ENCODE data around the gene TGM3.

Gene TGM3

GRCh38 chr20:2305479-2305878 lies 9.7 kb downstream of the TGM3 start:
- no peak for DNase-seq (ENCODE audit: low read depth, low spot score)

GRCh38 chr20:2305946-2306345 lies 10.1 kb downstream of the TGM3 start:
- DNase-seq (ENCODE audit: low read depth, low spot score) = no peak

GRCh38 chr20:2307136-2307535 lies 11.3 kb downstream of the TGM3 start:
- no peak for DNase-seq (ENCODE audit: low read depth, low spot score)

- DNase-seq (ENCODE audit: low read depth, low spot score) = no peak
These were observed 15.5 kb downstream of the TGM3 start for GRCh38 chr20:2311329-2311728.

GRCh38 chr20:2312876-2313275 lies 17.1 kb downstream of the TGM3 start:
- DNase-seq (ENCODE audit: low read depth, low spot score) = no peak

GRCh38 chr20:2313316-2313715 lies 17.5 kb downstream of the TGM3 start:
- no peak for DNase-seq (ENCODE audit: low read depth, low spot score)

- no peak for DNase-seq (ENCODE audit: low read depth, low spot score)
These were observed 19.1 kb downstream of the TGM3 start for GRCh38 chr20:2314759-2315439.

- DNase-seq (ENCODE audit: low read depth, low spot score) = no peak
These were observed 19.6 kb downstream of the TGM3 start for GRCh38 chr20:2315440-2315778.

GRCh38 chr20:2316847-2317495 lies 21.2 kb downstream of the TGM3 start:
- no peak for DNase-seq (ENCODE audit: low read depth, low spot score)

GRCh38 chr20:2320813-2321658 lies 25.2 kb downstream of the TGM3 start:
- no peak for DNase-seq (ENCODE audit: low read depth, low spot score)

GRCh38 chr20:2323051-2323450 lies 27.2 kb downstream of the TGM3 start:
- DNase-seq (ENCODE audit: low read depth, low spot score) = no peak

- DNase-seq (ENCODE audit: low read depth, low spot score) = no peak
These were observed 30.2 kb downstream of the TGM3 start for GRCh38 chr20:2326046-2326445.

GRCh38 chr20:2327620-2328555 lies 32.1 kb downstream of the TGM3 start:
- DNase-seq (ENCODE audit: low read depth, low spot score) = no peak

- no peak for DNase-seq (ENCODE audit: low read depth, low spot score)
These were observed 33.5 kb downstream of the TGM3 start for GRCh38 chr20:2329286-2329685.

GRCh38 chr20:2330090-2330695 lies 34.4 kb downstream of the TGM3 start:
- no peak for DNase-seq (ENCODE audit: low read depth, low spot score)

- no peak for DNase-seq (ENCODE audit: low read depth, low spot score)
These were observed 35.3 kb downstream of the TGM3 start for GRCh38 chr20:2331106-2331505.

GRCh38 chr20:2331901-2332565 lies 36.2 kb downstream of the TGM3 start:
- DNase-seq (ENCODE audit: low read depth, low spot score) = no peak

GRCh38 chr20:2332711-2333110 lies 36.9 kb downstream of the TGM3 start:
- DNase-seq (ENCODE audit: low read depth, low spot score) = no peak

- DNase-seq (ENCODE audit: low read depth, low spot score) = no peak
These were observed 38.0 kb downstream of the TGM3 start for GRCh38 chr20:2333821-2334220.

- DNase-seq (ENCODE audit: low read depth, low spot score) = no peak
These were observed 39.5 kb downstream of the TGM3 start for GRCh38 chr20:2335096-2335870.

Measured in iPS DF 19.7 (cell line).